Glomerular visceral epithelial cell (primary cell): ENCODE data around the gene MRGPRX2.
A peak's percentile ranks its signal among the peaks of the same experiment; 100 is the strongest.

Experiments used
- DNase-seq: peaks from one replicate; pipeline ENCODE4 v3.0.0-alpha.2; 2016; ENCODE audit errors: extremely low spot score

Gene MRGPRX2

DNA sequence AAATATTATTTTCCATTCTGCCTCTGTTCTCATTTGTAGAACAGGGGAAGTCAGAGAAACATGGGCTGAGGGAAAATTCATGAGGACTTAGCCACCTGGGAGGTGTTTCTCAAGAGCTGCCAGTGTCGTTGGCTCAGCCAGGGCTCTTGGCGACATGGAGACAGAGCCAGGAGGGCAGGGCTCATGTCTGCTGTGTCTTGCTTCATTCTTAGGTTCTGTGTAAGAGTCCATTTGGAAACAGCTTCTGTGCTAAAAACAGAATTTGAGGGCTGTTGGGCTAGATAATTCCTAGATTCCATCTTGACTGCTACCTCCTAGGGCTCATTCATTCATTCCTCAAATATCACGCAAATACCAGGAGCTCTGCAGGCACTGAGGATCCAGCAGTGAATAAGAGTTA, 15.1 kb upstream of the MRGPRX2 start:
- no peak for DNase-seq

DNA sequence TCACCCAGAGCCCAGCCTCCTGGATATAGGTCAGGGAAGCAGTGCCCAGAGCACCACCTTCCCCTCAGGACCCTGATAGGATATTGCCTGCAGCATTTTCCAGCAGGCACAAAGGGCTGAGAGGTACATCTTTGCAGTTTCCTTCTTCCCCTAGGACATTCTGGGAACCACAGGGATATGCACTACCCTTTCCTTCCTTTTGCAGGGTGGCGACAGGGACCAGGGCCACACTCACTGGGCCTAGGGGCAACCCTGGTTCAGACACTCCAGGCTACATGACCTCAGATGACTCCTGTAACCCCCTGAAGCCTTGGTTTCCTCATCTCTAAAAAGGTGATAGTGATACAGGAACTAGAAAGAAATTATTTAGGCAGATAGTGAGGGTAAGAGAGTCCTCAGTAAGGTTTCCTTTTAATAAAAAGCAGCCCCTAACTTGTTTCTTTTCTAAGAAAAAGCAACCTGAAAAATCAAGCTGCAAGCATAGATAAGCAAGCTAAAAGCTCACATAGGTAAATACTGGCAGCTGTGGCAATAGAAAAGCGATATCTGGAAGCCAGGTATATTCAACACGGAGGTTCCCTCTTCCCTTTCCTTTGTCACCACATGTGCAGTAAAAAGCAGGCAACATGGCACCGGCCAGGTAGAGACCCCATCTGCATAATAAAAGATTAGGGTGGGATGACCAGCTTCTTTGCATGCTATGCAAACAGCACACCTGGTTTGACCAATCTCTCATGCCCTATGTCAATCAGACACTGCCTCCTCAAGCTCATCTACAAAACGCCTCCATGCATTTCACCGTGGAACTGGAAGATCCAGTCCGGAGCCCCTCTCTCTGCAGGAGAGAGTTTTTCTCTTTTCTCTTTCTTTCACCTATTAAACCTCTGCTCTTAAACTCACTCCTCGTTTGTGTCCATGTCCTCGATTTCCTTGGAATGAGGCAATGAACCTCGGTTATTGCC, 13.2 kb upstream of the MRGPRX2 start:
- DNase-seq: no peak

DNA sequence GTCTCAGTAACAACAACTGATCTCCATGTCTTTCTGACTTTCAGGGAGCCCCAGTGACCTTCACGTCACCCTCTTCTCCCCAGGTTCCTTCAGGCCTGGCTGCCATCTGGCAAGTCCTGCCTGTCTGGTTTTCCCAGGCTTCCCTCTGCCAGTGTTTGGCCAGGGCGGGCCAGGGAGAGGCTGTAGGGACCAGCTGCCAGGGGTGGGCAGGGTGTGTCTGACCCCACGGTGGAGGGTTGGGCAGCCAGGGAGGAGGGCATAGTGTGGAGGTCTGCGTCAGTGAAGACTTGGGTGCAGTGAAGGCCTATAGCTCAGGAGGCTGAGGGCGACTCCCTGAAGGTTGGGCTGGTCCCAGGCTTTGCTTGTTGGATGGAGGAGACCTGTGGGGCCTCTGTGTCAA, 11.9 kb upstream of the MRGPRX2 start:
- no peak for DNase-seq

DNA sequence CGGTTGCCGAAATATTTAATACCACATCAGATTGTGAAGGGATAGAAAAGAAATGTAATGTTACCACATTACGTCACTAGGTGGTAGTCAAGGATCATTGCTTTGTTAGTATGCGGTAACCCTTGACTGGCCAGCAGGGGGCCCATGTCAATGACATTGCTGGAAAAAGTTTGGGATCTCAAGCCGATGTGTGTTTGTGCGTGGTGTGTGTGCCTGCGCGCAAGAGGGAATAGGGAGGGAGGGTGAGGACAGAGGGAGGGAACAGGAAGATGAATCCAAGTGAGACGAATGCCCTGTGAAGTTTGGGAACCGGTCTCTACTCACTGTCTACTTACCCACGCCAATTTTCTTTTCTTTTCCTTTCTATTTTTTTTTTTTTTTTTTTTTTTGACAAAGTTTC, 10.7 kb upstream of the MRGPRX2 start:
- DNase-seq: peak; percentile 79

DNA sequence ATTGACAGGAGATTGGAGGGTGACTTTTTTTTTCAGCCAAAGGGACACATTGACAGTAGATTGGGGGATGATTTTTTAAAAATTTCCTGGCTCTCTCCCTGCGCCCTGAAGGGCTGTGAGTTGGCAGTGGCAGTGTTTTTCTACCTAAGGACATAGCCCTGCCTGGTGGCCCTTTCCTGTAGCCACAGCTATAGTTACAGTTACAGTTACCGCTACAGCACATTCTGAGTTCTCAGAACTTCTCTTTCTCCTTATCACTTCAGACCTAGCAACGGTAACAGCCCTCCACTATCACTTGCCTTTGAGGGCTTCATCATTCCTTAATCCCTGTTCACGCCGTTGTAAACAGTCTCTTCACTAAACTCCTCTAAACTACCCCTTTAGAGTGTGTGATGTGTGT, 684 bp downstream of the MRGPRX2 start:
- DNase-seq: no peak

DNA sequence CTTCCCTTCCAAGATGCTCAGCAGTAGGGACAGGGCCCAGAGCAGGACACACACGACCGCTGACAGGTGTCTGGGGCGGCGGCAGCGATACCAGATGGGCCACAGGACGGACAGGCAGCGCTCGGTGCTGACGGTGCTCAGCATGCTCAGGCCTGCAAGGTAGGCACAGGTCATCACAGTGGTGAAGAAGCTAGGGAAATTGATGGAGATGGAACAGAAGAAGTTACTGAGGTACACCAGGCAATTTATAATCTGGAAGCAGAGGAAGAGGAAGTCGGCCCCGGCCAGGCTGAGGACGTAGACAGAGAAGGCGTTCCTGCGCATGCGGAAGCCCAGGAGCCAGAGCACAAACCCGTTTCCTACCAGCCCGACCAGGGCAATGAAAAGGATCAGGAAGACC, 4.6 kb downstream of the MRGPRX2 start:
- DNase-seq: no peak

DNA sequence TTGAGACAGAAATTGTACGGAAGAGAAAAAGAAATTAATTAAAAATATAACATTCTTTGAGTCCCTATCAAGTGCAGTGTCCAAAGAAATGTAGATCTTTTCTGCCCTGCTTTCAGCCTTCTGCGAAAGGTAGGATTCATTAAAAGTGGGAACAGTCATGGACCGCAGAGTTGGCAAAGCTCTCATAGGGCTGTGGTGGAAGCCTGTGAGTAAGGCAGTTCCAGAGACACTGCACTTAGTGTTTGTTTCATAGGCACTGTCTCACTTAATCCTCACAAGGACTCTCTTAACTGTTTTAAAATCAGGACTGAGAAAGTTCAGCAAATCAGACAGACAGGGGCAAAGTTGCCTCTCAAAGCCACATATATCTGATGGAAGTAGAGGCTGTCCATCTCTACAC, 5.5 kb downstream of the MRGPRX2 start:
- DNase-seq: peak; percentile 66

DNA sequence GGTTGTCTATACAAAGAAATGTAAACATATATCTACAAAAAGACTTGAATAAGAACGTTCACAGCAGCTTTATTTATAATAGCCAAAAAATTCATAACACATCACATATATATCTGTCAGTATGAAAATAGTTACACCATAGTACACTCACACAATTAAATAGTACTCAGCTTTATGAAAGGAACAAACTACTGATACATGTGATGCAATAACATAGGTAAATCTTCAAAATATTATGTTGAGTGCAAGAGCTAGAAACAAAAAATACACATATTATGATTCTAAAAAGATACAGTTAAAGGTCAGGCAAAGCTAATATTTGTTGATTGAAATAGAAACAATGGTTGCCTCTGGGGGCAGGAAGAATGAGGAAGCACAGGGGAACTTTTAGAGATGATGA, 6.6 kb downstream of the MRGPRX2 start:
- no peak for DNase-seq

DNA sequence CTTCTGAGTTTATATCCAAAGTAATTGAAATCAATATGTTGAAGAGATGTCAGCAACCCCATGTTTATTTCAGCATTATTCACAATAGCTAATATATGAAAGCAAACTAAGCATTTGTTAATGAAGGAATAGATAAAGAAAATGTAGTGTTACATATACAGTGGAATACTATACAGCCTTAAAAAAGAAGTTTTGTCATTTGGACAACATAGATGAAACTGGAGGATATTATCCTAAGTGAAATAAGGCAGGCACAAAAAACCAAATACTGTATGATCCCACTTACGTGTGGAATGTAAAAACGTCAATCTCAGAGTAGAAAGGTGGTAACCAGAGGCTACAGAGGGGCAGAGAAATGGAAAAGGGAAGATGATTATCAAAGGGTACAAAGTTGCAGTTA, 10.2 kb downstream of the MRGPRX2 start:
- no peak for DNase-seq

DNA sequence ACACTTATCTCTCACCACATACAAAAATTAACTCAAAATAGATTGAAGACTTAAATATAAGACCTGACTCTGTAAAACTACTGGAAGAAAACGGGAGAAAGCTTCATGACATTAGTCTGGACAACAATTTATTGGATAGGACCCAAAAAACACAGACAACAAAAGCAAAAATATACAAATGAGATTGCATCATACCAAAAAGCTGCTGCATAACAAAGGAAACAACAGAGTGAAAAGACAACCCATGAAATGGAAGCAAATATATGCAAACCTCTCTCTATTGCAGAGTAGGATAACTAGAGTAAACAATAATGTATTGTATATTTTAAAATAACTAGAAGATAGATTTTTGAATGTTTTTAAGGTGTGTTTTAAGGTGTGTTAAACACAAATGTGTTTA, 11.2 kb downstream of the MRGPRX2 start:
- DNase-seq: no peak

DNA sequence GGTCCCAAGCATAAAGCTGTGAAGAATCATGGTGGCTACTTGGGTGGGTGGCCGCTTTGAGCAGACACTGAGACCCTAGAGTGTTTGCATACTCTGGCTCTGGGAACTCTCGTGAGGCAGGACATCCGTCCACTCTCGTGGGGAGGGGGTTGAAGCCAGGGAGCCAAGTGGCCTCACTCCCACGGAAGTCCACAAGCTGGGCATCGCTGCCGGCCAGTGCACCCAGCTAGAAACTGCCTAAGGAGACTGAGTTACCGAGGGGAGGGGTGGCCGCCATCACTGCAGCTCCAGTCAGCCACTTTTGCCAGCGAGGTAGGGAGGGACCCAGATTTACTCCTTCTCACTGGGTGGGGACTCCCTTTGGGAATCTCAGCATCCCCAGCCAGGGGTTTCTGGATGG, 20.5 kb downstream of the MRGPRX2 start:
- no peak for DNase-seq

DNA sequence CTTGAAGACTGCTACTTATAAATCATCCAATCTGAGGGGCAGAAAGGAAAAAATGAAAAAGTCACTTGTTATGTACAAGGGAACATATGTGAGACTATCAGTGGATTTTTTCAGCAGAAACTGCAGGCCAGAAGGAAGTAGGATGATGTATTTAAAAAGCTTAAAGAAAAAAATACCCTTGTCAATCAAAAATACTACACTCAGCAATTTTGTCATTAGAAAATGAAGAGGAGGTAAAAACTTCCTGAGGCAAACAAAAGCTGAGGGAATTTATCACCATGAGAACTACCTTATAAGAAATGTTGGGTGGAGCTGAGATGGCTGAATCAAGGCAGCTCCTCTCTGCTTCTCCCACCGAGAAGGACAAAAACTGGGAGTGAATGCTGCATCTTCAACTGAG, 21.1 kb downstream of the MRGPRX2 start:
- no peak for DNase-seq

DNA sequence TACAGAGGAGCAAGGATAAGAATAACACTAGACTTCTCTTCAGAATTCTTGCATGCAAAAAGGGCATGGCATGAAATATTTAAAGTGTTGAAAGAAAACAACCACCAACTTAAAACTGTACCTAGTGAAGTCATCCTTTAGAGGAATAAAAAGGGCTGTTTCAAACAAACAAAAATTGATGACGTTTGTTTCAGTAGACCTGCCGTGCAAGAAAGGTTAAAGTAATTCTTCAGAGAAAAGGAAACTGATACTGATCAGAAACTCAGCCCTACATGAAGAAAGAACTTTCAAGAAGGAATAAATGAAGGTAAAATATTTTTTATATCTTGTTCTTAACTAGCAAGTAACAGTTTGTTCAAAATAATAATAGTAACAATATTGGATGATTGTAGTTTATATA, 27.5 kb downstream of the MRGPRX2 start:
- DNase-seq: no peak

DNA sequence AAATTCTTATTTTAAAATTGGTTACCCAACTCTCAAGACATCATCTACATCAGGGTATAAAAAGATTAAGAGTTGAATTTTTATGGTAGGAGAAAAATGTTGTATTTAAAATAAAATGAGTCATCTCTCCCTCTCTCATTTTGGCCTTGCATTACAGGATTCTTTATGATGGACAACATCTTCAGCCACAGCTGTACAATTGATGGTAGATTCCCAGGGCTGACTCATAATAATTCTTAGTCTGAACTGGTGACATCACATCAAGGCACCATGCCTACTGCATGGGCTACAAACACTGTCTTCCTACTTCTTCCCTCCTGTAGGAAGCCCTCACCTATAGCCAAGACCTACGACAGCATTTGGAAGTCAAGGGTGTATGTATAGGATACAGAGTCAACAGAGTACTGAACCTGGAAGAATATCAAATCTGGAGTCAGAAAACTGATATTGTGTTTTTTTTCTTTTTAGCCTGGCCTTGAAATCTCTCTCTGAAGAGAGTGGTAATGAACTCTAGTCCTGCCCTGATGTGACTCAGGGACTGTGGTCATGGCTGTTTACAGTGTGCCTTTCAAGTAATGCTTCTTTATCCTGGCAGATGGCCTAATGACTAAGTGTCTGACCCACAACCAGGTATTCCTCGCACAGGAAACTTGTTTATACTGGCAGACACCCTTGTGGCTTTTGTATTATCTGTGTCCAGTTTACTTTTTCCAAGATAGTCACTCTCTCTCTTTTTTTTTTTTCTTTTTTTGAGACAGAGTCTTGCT, 32.5 kb downstream of the MRGPRX2 start:
- peak; percentile 90 for DNase-seq

DNA sequence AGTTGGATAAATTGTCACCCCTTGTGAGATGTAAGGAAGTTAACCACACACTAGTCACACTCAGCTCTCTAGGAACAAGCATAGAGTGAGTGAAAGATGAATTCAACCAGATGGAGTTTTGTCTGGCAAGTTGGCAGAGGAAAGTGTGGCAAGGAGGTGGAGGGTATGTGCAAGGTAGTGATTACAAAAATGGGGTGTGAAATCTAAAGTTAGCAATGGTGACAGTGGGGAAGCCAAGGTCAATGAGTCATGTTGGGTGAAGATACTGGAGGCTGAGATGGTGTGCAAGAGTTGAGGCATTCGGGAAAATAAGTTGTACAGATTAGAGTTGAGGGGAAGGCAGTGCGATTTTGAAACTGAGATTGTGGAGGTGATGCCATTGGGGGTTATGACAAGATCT, 33.7 kb downstream of the MRGPRX2 start:
- no peak for DNase-seq

DNA sequence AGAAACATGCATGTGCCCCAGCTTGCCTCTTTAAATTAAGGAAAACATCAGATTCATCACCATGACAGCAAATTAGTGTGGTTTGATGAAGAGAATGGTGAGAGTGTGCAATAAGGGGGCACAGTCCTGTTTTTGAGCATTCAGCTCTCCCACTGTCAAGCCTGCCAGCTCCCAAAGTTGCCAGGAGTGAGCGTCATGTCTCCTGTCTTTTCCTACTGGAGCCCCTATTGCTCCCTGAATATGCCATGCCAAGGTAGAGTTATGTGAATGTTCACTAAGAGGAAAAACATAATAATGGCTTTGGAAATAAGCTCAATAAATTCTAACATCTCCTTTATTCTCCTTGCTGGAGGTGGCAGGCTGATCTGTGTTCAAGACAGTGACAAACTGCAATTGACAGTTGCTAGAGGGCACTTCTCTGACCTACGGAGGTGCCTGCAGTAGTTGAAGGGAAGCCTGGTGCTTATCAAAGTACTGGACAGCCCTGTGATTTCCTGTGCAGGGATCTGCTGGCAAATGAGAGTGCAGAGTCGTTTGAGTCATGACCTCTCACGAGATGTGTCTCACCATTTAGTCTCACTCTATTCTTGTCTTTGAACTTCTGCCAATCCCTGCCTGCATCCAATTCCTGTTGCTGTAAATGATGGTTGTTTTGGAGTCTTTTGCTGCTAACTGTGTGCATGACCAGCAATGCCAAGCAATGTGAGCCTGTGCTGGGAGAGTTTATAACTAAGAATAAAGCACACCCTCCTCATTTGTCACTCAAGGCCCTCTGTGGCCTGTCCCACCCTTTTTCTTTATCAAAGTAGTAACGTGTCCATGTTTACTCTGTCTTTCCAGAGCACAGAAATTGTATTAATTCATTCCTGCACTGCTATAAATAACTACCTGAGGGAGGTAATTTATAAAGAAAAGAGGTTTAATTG, 34.8 kb downstream of the MRGPRX2 start:
- peak; percentile 12 for DNase-seq

DNA sequence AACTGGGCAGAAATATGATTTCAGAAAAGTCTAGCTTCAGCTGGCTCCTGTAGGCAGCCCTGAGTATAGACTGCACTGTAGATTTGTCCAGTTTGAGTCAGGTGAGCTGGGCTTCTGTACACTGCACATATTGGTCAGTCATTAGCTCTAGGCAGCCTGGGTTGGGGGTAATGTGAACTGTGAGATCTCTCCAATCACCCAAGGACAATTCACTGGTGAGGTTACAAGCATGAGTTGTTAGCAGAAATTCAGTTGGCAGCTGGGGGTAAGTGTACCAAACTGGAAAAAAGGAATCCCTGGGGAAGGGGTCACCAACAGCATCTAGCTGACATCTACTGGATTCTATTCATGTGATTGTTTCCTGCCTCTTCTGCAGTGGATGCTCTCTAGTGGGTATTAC, 39.7 kb downstream of the MRGPRX2 start:
- DNase-seq: no peak

DNA sequence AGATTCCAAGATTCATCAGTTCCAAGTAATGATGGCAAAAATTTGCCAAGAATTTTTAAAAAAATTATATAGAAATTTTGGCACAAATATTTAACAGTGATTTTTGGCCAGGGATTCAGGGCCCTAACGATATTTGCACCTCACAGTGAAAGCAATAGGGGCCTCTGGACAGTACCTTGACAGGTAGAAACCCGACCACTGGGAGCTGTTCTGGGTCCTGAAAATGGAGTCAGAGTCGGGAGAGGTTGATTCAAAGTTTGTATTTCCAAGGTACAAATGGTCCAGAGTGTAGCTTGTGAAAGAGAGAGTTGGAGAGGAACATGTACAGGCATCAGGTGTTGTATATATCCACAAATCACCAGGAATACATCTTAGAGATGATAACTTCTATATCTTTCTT, 41.6 kb downstream of the MRGPRX2 start:
- DNase-seq: no peak

DNA sequence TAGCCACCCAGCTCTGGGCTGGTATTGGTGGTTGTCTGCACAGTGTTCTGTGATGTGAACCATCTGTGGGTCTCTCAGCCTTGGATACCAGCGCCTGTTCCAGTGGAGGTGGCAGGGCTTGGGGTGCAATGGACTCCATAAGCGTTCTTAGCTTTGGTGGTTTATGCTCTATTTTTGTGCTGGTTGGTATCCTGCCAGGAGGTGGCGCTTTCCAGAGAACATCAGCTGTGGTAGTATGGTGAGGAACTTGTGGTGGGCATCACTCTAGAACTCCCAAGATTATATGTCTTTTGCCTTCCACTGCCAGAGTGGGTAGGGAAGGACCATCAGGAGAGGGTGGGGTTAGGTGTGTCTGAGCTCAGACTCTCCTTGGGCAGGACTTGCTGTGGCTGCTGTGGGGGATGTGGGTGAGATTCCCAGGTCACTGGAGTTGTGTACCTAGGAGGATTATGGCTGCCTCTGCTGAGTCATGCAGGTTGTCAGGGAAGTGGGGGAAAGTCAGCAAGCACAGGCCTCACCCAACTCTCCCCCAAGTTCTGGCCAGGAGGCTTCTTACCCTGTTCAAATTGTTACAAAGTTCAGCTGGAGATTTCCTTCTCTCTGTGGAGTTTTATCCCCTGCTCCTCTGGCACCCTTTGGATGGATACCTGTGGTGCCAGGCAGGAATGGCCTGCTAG, 47.2 kb downstream of the MRGPRX2 start:
- no peak for DNase-seq

DNA sequence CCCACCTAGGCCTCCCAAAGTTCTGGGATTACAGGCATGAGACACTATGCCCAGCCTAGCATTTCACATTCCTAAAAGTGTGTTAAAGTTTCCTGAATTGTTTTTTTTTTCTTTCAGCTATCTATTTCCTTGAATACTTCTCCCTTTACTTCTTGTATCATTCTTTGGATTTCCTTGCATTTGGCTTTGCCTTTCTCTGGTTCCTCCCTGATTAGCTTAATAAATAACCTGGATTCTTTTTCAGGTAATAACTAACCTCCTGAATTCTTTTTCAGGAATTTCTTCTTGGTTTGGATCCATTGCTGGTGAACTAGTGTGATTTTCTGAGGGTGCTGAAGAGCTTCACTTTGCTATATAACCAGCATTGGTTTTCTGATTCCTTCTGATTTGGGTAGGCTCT, 47.9 kb downstream of the MRGPRX2 start:
- no peak for DNase-seq
